ENCODE data around the gene EIF6.

GRCh38 chr20:35263532-35264341 is 20.8 kb downstream of the EIF6 start:
- no peak for TF ChIP-seq POLR2AphosphoS5 (IDR thresholded peaks at IDR 0.05)
- TF ChIP-seq CTCF (IDR thresholded peaks at IDR 0.05) = no peak
- no peak for TF ChIP-seq POLR2A (IDR thresholded peaks at IDR 0.05)
- TF ChIP-seq EP300 (IDR thresholded peaks at IDR 0.05) = no peak

Measured in sigmoid colon (tissue), 4 donors.